Heart left ventricle (tissue), 16 donors: ENCODE measurements around the gene UBQLN1. TPM values are rescaled to one million over a fixed set of nuclear protein-coding genes. Genes with fewer than 3 reads are reported as not detected.

Experiments used
- ATAC-seq, 4 donors: fragments of 200-7000 bp; cut with Tn5 transposase; one replicate each; pipeline ENCODE4 v1.9.1; 2020 to 2022; ENCODE audit warnings: moderate library complexity in 4 of 4, mild to moderate bottlenecking in 3 of 4, moderate number of reproducible peaks in 1 of 4
- DNase-seq, 5 donors: peaks; one replicate each; pipeline ENCODE4 v3.0.0-alpha.2; 2020
- H3K27ac ChIP-seq, 12 donors: fragments of 200-600 bp; sonication (generic) in 4 of 12; one replicate each; pipeline versions ENCODE4 v1.5.0 to v1.8.0; 2016 to 2022; ENCODE audit warnings: mild to moderate bottlenecking in 2 of 12
- H3K27me3 ChIP-seq, 9 donors: fragments of 200-600 bp; sonication (generic) in 2 of 9; one replicate each; pipeline versions ENCODE4 v1.5.1 to v1.8.0; 2016 to 2022; ENCODE audit warnings: mild to moderate bottlenecking in 3 of 9
- H3K36me3 ChIP-seq, 9 donors: fragments of 200-600 bp; sonication (generic) in 2 of 9; one replicate each; pipeline versions ENCODE4 v1.5.0 to v1.8.0; 2018 to 2022; ENCODE audit warnings: mild to moderate bottlenecking in 2 of 9
- H3K4me1 ChIP-seq, 12 donors: fragments of 200-600 bp; sonication (generic) in 4 of 12; one replicate each; pipeline versions ENCODE4 v1.5.0 to v1.8.0; 2016 to 2022; ENCODE audit warnings: mild to moderate bottlenecking in 3 of 12
- H3K4me3 ChIP-seq, 12 donors: fragments of 200-600 bp; sonication (generic) in 4 of 12; one replicate each; pipeline versions ENCODE4 v1.5.0 to v1.8.0; 2017 to 2022; ENCODE audit warnings: mild to moderate bottlenecking in 9 of 12, moderate library complexity in 4 of 12
- H3K9me3 ChIP-seq, 12 donors: fragments of 200-600 bp; sonication (generic) in 4 of 12; one replicate each; pipeline versions ENCODE4 v1.5.0 to v1.8.0; 2016 to 2022; ENCODE audit warnings: mild to moderate bottlenecking in 1 of 12
- CTCF ChIP-seq, 12 donors: fragments of 200-600 bp; sonication (generic) in 4 of 12; IDR thresholded peaks; one replicate each; pipeline versions ENCODE4 v1.5.0 to v1.8.0; 2018 to 2022; ENCODE audit warnings: antibody characterized with exemption in 12 of 12, mild to moderate bottlenecking in 5 of 12
- POLR2A ChIP-seq, 2 donors: fragments of 450-650 bp; IDR thresholded peaks; one replicate each; pipeline ENCODE4 v1.6.1; 2017; ENCODE audit warnings: antibody characterized with exemption in 2 of 2, mild to moderate bottlenecking in 2 of 2, moderate library complexity in 2 of 2
- WGBS, 4 donors: extraction: QIAGEN DNeasy Blood & Tissue Kit in 2 of 4; methylation state at CpG; one replicate each; pipeline versions ENCODE4 v1.1.5 to v1.1.7; 2013 to 2018; 5-methylcytosine and 5-hydroxymethylcytosine counted together
- intact Hi-C, 10 donors: fragments of 100-400 bp; cut with DNase I; formaldehyde crosslinking; loops; one replicate each; pipeline versions ENCODE4 v1.11.1 to v1.14.2; 2022
- polyA plus RNA-seq, 2 donors: library from polyadenylated mRNA; stranded (reverse); fragments of 200-250 nt; gene quantifications; one replicate each; pipeline ENCODE4 v1.2.3, GENCODE V29; 2013
- total RNA-seq, 9 donors: library from RNA; depleted of rRNA in 2 of 9; stranded (reverse); fragments of >200 nt in 2 of 9; fragmentation: NEBNext Ultra II Directional in 3 of 9; extraction: Animal tissue kit (Norgen Biotek cat#: 25700) in 3 of 9; gene quantifications; one replicate each; pipeline versions ENCODE4 v1.1.0 to v1.2.4, GENCODE V29; 2016 to 2023
- donor health status: ischemic (EF 13 %, LVEDD 7.1; RV severe dilation, severe dysfunction).
- donor health status: healthy with polysubstance abuse.
- donor health status: DM: no; HTN: yes; CAD: no.
- donor health status: DM: no; HTN: no; CAD: no.
- donor health status: ischemic (EF 25% LVEDD 6.9; RV normal size, moderate dysfunction).
- donor health status: ischemic (EF 25% LVEDD 5.7; RV mildly dilated, moderate dysfunction).
- donor health status: healthy.
- donor health status: DM: yes; HTN: yes; CAD: no.
- donor health status: ischemic (EF 35%, LVEDD 5.7; RV mildly dilated, moderate dysfunction).
- donor health status: nonischemic (EF 11% LVEDD 7.7; RV severe dilation, severe dysfunction).
- donor health status: DM: yes; HTN: yes; CAD: no.
- donor health status: PGD.
- donor health status: ischemic (EF 29% LVEDD 5.4; RV normal size, mild dysfunction).
- donor health status: nonischemic (EF 23%, LVEDD 6.1; RV moderate dilation, normal function).

The UBQLN1 gene
- total and polyA plus RNA-seq, 11 donors = 24.2 to 144 (median 98.2) TPM

DNA sequence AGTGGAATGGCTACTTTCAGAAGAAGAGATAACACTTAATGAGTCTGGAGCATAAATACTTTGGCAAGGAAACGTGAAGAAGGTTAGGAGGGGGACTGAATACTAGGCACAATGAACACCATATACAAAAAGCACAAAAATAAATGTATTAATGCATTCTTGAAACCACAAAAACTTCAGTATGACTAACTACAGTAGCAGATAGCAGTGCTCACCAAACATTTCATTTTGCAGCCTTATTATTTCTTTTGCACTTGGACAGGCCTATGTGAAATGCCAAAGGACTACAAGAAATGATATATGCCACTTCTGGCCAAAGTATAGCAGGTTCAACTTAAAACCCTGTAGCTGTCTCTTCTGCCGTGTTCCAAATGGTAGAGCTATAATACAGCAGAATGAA is 26.3 kb downstream of the UBQLN1 start:
- no peak for TF ChIP-seq POLR2A (IDR thresholded peaks at IDR 0.05)
- no peak for TF ChIP-seq CTCF (IDR thresholded peaks at IDR 0.05)
- peaks cover 0 to 74% (median 65%) of the 10 kb centered on the region in 9 donors for H3K36me3 ChIP-seq
- H3K4me3 ChIP-seq = no peak overlapping the region
- H3K27me3 ChIP-seq = no peaks in the 10 kb centered on the region
- intact Hi-C loops = no loop called here
- H3K27ac ChIP-seq = no peak overlapping the region
- DNase-seq (no peak), ATAC-seq (no peak)
- H3K4me1 ChIP-seq = peaks cover 0 to 28% (median 5%) of the 10 kb centered on the region in 12 donors
- 66 to 76% (median 73%) methylated on average over 2 of the region's 2 CpGs for WGBS, 4 donors
- no peaks in the 10 kb centered on the region for H3K9me3 ChIP-seq

DNA sequence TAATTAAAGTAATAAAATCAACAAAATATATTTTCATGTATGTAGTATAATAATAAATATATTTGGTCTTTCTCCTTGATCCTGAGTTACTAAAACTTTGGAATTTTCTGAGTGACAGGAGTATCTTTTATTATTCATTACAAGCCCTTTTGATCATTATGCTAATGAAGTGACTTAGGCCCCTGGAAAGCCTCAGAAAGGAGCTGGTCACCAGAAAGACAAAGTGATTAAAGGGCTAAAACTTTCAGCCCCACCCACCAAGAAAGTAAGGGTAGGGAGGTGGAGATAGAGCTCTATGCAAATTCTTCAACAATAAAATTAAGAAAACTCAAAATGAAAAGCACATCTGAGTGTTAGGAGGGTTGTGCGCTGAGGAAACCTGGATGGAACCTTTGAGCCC is 27.5 kb downstream of the UBQLN1 start:
- intact Hi-C loops = no loop called here
- DNase-seq (no peak), ATAC-seq (no peak)
- Histone ChIP-seq H3K27ac (no peak overlapping the region), H3K27me3 (no peaks in the 10 kb centered on the region), H3K9me3 (no peaks in the 10 kb centered on the region), H3K36me3 (peaks cover 0 to 86% (median 77%) of the 10 kb centered on the region in 9 donors), H3K4me1 (peaks cover 0 to 20% (median 0%) of the 10 kb centered on the region in 12 donors), H3K4me3 (no peak overlapping the region)
- 95 to 100% (median 100%) methylated on average over 1 of the region's 1 CpG for WGBS, 4 donors
- no peak for TF ChIP-seq POLR2A (IDR thresholded peaks at IDR 0.05)
- no peak for TF ChIP-seq CTCF (IDR thresholded peaks at IDR 0.05)

GRCh38 chr9:83677596-83677995 is 30.2 kb downstream of the UBQLN1 start:
- Histone ChIP-seq H3K36me3 (peaks cover under 1 to 98% (median 91%) of the 10 kb centered on the region in 9 donors), H3K27ac (no peak overlapping the region), H3K4me1 (peaks cover 0 to 18% (median 0%) of the 10 kb centered on the region in 12 donors), H3K4me3 (no peak overlapping the region), H3K9me3 (no peaks in the 10 kb centered on the region), H3K27me3 (no peaks in the 10 kb centered on the region)
- ATAC-seq (no peak), DNase-seq (no peak)
- WGBS, 4 donors = 89 to 97% (median 96%) methylated on average over 3 of the region's 3 CpGs
- intact Hi-C loops = no loop called here
- TF ChIP-seq CTCF (IDR thresholded peaks at IDR 0.05) (no peak), POLR2A (IDR thresholded peaks at IDR 0.05) (no peak)

DNA sequence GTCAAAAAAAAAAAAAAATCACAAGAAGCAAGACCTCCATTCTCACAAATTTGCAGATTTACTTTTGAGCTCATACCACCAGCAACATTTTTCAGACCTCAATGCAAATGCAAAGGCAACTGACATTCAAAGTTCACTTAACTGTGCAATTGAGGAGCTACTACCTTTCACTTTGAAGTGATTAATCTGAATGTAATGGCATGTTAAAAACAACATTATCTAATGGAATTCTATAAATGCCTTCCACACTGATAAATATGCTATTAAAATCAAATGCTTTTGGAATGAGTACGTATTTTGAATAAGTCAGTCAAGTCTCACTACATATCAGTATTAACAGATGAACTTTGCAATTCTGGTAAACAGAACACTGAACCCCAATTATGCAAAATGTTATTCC is 32.3 kb downstream of the UBQLN1 start:
- no peaks in the 10 kb centered on the region for H3K27me3 ChIP-seq
- intact Hi-C loops = no loop called here
- no peak overlapping the region for H3K4me3 ChIP-seq
- H3K36me3 ChIP-seq = peaks cover 3 to 98% (median 91%) of the 10 kb centered on the region in 9 donors
- peaks cover 0 to 13% (median 0%) of the 10 kb centered on the region in 12 donors for H3K4me1 ChIP-seq
- H3K27ac ChIP-seq = no peak overlapping the region
- DNase-seq (no peak), ATAC-seq (no peak)
- 51 to 67% (median 56%) methylated on average over 1 of the region's 1 CpG for WGBS, 4 donors
- no peaks in the 10 kb centered on the region for H3K9me3 ChIP-seq
- TF ChIP-seq POLR2A (IDR thresholded peaks at IDR 0.05) (no peak), CTCF (IDR thresholded peaks at IDR 0.05) (no peak)
